CD4-positive, alpha-beta T cell treated with Interleukin-17A for 4 hours (primary cell): ENCODE measurements around the gene RENBP.

Source experiments
- DNase-seq: peaks from one replicate; pipeline ENCODE4 v3.0.0-alpha.2; 2020; ENCODE audit warnings: mixed read lengths

RENBP gene

DNA sequence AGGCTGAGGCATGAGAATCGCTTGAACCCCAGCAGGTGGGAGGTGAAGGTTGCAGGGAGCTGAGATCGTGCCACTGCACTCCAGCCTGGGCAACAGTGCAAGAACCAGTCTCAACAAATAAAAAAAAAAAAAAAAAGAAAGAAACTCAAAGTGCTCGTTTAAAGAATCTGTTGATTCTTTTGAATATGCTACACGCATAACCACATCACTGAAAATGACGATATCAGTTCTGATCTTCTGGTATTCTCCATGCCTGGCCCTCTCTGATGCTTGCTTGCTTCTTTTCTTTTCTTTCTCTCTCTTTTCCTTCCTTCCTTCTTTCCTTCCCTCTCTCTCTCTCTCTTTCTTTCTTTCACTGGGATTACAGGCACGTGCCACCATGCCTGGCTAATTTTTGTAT, 32.6 kb downstream of the RENBP start:
- no peak for DNase-seq

DNA sequence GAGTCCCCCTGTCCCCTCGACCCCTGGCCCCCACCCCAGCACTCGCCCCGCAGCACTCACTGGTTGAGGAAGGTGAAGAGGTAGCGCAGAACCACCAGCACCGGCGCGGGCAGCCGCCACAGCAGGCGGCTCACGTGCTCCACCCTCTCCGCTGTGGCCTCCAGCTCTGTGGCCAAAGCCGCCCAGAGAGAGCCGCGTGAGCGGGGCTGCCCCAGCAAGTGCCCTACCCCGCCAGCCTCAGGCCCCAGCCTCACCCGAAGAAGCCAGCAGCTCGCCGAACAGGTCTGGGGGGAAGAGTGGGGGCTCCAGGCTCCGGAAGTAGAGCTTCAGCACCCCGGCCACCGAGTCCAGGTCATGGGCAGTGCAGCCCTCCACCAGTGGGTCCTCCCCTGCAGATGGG, 34.0 kb downstream of the RENBP start:
- no peak for DNase-seq

DNA sequence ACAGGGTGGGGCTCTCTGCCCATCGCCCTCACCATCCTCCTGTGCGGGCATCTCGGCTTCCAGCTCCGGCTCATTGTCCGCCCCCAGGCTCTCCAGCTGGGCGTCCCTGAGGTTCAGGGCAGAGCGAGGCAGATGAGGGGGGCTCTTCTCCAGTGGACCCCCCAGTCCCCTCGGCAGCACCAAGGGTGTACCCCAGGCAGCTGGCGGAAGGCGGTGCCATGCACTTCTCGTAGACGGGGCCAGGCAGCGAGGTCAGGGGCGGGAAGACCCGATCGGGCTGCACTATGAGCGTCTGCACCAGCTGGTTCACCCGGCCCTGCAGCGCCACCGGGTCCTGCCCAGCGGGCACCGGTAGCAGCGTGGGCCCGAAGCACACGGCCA, 34.5 kb downstream of the RENBP start:
- DNase-seq = no peak

DNA sequence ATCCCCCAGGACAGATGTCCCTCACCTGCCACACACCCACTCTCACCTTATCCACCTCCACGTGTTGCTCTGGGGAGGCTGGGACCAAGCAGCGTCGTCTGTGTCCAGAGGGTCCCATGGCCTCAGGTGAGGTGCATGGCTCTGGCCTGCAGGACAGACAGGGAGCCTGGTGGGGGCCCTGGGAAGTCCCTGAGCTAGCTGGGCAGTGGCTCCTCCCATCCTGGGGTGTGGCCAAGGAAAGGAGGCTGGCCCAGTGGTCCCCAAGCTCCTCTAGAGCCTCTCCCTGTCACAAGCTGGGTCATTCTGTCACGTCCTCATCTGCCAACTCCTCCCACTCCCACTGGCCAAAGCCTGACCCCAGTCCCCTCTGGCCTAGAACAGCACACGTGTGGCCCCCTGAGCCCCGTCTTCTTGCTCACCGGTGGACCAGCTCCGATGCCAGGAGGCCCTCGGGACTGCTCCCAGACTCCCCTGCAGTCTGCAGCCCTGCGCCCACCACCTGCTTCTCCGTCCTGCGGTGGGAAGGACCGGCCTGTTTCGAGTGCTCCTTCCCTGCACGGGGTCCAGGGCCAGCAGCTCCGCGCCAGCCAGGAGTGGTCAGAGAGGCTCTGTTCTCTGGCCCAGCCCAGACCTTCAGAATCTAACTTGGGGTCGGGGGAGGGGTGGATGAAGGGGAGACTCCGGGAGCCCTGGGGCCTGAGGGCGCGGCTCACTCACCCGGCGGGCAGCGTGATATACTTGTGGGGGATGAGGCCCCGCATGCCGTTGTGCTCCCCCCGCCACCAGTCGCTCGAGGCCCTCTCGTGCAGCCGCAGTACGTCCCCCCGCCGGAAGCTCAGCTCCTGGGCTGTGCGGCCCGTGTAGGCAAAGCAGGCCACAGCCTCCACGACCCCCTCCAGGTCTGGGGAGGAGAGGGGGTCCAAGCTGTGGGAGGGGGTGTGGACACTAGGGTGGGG, 35.1 kb downstream of the RENBP start:
- no peak for DNase-seq

DNA sequence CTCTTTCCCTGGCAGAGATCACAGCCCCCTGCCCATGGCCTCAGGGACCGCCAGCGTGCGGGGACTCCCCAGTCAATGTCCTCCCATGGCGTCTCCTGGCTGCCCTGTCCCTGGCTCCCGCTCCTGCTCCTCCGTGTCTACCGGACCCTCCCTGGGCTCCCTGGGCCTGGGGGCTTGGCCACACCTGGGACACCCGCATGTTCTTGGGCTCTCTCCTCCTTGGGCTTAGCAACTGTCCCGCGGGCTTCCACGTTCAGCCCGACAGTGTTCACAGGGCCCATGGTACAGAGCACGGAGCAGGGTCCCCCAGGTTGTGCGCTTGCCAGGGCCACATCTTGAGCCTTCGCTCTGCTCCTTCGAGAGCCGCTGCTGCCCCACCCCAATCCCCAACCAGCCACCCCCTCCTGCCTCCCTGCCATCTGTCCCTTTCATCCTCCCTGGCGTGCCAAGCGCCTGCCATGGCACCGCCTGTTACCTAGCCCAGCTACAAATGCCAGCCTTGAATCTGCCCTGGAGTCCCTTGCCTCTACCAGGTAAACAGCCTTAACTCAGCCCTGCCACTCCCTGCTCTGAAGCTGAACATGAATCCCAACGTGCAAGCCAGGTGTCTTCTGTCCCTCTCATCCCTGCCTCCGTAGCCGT, 36.1 kb downstream of the RENBP start:
- DNase-seq = no peak

DNA sequence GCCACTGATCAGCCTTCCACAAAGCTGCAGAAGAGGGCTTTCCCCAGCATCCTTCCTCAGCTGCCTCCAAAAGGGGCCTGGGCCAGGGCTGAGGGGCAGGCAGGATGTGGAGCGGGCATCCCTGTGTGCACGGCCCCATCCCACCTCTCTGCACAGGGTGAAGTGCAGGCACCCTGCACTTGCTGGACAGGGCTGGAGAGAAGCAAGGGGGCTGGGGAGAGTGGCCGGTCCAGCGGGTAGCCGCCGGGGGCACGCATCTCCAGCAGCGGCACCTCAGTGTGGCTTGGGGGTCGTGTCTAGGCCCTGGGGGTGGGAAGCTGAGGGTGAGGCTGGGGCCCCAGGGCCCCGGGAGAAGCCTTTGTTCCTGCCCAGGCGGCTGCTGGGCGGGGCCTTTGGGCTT, 37.0 kb downstream of the RENBP start:
- DNase-seq = no peak

DNA sequence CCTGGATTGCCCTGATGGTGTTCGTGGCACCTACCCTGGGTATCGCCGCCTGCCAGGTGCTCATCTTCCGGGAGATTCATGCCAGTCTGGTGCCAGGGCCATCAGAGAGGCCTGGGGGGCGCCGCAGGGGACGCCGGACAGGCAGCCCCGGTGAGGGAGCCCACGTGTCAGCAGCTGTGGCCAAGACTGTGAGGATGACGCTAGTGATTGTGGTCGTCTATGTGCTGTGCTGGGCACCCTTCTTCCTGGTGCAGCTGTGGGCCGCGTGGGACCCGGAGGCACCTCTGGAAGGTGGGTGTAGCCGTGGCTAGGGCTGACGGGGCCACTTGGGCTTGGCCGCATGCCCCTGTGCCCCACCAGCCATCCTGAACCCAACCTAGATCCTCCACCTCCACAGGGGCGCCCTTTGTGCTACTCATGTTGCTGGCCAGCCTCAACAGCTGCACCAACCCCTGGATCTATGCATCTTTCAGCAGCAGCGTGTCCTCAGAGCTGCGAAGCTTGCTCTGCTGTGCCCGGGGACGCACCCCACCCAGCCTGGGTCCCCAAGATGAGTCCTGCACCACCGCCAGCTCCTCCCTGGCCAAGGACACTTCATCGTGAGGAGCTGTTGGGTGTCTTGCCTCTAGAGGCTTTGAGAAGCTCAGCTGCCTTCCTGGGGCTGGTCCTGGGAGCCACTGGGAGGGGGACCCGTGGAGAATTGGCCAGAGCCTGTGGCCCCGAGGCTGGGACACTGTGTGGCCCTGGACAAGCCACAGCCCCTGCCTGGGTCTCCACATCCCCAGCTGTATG, 38.1 kb downstream of the RENBP start:
- DNase-seq = no peak

DNA sequence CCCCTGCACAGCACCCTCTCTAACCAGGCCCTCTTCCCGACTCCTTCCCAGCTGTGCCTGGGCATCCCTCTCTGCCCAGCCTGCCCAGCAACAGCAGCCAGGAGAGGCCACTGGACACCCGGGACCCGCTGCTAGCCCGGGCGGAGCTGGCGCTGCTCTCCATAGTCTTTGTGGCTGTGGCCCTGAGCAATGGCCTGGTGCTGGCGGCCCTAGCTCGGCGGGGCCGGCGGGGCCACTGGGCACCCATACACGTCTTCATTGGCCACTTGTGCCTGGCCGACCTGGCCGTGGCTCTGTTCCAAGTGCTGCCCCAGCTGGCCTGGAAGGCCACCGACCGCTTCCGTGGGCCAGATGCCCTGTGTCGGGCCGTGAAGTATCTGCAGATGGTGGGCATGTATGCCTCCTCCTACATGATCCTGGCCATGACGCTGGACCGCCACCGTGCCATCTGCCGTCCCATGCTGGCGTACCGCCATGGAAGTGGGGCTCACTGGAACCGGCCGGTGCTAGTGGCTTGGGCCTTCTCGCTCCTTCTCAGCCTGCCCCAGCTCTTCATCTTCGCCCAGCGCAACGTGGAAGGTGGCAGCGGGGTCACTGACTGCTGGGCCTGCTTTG, 38.9 kb downstream of the RENBP start:
- no peak for DNase-seq

DNA sequence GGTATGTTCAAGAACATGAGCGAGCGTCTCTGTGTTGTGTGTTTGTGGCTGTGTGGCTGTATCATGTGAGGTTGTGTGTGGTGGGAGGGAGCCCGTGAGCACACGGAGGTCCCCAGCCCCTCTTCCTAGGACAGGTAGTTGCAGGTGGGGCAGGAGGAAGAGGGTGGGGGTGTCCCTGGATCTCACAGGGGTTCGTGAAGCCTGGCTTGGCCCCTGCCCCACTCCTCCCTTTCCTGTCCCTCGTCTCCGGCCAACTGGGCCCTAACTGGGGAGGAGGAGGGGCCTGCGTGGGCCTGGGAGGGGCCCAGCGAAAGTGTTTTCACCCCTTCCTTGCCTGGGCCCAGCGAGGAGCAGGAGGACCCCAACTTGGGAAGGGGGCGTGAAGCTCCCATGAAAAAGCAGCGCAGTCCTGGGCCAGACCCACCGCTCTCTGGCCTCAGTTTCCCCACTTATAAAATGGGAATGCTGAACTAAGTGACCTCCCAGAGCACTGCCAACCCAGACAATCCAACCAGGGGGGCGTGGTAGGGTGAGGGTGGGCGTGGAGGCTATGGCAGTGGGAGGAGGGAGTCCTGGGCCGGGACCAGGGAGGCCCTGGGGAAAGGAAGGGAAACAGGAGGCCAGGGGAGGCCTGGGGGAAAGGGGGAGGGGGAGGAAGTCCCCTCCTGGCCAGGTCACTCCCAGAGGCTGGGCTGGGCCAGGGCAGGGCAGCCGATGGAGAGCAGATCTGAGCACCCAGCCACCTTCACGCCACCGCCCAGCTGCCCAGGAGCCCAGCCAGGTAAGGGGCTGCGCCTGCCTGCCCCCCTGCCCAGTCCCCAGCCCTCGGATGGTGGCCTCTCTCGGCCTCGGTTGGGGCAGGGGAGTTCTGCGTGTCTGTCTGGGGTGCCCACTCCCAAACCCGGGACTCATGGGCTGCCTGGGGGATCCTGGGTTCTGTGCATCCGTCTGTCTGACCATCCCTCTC, 40.2 kb downstream of the RENBP start, which contains the start of gene AVPR2:
Gene AVPR2, plus strand, starts transcription at position 683 of the 967 bp plus-strand sequence. CDS start 473 bp downstream, outside the sequence.
- DNase-seq = no peak

DNA sequence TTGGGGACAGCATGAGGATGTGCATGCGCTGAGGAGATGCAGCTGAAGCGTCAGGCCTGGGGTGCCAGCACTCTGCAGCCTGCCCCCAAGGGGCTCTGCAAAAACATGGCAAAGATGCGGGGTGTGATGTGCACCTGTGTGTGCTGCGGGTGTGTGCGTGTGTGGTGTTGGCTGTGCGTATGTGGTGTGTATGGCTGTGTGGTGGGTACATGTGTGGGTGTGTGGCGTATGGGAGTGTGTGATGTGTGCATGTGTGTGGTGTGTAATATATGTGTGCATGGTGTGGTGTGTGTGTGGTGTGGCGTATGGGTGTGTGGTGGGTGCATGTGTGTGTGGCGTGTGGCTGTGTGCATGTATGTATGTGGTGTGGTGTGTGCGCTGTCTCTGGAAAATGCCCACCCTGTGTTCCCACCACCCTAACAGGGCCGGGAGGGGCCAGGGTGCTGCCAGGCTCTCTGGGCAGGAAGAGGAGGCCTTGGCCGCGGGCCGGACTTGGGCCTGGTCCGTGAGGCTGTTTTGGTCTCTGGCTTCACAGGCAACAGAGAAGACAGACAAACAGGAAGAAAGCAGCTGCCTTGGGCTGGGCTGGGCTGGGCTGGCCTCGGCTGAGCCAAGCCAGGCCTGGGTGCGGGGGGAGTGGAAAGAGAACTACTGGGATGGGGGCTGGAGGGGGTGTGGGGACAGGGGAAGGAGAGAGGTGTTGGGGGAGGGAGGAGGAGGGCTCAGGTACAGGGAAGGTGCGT, 41.0 kb downstream of the RENBP start:
- DNase-seq = no peak

DNA sequence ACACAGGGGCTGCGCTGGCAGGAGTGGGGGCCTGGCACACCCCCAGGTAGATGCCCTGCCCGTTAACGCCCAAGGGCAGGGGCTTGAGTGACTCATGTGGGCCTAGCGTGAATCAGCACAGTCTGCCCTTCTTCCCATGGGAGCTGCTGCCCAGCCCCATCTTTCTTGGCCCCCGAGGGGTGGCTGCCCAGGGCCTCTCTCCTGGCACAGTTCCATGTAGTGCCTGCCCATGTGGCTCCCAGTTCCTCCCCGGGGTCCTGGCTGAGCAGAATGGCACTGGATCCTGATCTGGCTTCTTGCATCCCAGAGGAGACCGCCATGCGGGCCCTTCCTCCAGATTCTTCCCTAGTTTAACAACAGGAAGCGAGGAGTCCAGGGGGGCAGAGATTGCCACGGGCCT, 42.1 kb downstream of the RENBP start:
- no peak for DNase-seq

DNA sequence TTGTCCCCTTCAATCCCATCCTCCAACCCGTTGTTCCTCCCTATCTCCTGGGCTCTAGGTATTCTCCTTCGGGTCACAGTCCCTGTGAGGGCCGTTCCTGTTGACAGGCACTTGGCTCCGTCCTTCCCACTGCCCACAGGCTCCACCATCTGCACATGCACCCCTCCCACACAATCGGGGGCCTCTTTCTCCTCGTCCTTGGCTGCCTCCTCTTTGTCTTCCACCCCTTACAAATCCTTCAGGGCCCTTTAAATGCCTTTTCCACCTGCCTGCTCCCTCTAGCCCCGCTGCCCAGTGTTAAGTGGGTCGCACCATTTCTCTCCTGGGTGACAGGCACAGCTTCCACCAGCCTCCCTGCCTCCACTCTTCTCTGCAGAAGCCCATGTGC, 42.7 kb downstream of the RENBP start:
- DNase-seq = no peak

DNA sequence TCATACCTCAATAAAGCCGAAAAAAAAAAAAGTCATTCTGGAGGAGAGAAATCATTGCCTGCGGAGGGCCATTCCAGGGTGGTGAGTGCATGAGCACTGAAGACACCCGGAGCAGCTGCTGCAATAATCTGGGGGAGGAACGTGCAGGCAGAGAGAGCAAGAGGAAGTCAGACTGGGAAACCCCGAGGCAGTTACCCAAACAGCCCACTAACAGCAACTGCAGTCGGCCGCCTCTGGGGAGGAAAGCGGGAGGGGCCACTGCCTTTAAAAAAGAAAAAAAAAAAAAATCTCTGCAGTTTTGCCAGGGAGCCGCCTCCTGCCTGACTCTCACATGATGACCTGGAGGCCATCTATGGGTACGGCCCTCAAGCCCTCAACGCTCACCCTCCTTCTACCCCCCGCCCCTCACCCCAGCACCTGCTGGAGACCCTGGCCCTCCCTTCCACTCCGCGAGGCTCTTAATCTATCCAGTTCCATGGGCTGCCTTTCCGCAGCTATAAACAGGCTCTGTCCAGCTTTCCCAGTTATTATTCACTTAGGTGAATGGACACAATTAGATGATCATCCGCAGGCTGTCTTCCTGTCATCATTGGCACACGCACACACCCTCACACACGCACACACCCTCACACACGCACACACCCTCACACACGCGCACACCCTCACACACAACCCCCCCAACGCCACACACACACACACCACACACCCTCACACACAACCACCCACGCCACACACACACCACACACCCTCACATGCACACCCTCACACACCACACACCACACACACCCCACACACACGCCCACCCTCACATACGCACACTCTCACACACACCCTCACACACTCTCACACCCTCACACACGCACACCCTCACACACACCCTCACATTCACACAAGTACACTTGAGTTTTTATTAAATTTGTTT, 43.4 kb downstream of the RENBP start:
- peak; percentile 70 for DNase-seq

DNA sequence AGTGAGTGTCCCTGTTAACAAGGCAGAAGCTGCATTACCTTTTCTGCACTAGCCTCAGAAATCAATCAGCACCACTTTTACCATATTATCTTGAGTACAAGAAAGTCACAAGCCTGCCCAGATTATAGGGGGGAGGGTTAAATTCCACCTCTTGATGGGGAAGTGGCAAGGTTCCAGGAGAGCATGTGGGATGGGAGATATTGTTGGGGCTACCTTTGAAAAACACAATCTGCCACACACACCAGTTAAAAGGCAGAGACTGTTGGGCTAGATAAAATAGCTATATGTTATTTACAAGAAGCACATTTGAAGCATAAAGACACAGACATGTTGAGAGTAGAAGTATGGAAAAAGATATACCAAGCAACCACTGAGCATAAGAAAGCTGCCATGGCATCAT, 46.5 kb downstream of the RENBP start:
- no peak for DNase-seq

DNA sequence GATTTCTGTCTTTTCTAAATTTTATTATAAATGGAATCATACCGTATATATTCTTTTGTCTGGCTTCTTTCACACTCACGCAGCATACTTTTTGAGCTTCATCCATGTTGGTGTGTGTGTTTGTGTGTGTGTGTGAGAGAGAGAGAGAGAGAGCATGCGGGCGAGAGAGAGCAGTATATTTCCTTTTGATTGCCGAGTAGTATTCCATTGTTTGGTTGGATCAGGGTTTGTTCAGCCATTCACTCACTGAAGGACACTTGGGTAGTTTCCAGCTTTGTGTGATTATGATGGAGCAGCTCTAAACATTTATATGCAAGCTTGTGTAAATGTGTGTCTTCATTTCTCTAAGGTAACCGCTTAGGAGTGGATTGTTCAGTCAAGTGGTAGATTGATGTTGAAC, 55.3 kb downstream of the RENBP start:
- no peak for DNase-seq

DNA sequence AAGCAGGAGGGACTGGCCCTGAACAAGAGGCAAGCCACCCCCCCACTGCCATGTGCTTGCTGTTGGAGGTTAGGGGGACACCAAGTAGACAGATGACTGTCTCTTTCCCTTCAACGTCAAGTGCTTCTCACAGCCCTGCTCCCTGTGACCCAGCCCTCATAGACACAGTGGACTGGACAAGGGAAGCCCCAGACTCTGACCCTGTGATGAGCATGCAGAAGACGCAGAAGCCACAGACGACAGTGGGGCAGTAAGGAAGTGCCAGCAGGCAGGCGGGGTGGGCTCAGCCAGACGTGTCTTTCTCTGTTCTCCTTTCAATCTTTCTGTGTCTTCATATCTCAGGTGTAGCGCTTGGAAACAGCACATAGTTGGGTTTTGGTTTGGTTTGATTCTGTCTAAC, 56.1 kb downstream of the RENBP start:
- no peak for DNase-seq

DNA sequence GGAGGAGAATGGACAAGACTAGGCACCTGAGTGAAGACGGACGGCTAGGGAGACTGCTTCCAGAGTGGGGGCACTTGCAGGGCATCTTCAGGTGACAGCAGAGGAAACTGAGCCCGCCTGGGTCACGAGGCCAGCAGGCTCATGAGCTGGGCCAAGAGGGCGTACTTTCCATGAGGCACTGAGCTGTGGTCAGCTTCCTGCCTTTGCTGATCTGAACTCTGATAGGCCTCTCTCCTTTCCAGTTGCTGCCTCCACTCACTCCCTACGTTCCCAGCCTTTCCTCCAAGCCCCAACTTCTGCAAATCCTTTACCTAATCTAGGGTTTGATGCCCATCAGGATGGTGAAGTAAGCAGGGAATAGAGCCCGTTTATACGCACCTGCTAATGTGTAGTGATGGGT, 57.1 kb downstream of the RENBP start:
- DNase-seq = no peak

DNA sequence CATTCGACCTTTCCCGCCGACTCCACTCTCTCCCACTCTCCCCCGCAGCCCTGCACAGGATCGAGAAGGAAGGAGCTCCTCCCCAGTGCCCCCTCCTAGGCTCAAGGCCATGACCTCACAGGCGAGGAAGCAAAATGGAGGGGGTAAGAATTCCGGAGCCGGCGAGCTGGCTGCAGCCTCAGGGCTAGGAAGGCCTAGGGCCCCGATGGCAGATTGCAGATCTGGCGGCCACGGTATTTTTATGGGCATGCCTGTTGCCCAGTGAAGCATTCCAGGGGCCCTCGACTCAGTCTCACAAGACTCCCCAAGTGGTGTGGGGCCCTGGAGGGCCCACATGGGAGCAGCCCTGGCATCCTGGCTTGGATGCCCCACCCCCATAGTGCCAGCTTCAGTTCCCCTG, 57.5 kb downstream of the RENBP start:
- no peak for DNase-seq

DNA sequence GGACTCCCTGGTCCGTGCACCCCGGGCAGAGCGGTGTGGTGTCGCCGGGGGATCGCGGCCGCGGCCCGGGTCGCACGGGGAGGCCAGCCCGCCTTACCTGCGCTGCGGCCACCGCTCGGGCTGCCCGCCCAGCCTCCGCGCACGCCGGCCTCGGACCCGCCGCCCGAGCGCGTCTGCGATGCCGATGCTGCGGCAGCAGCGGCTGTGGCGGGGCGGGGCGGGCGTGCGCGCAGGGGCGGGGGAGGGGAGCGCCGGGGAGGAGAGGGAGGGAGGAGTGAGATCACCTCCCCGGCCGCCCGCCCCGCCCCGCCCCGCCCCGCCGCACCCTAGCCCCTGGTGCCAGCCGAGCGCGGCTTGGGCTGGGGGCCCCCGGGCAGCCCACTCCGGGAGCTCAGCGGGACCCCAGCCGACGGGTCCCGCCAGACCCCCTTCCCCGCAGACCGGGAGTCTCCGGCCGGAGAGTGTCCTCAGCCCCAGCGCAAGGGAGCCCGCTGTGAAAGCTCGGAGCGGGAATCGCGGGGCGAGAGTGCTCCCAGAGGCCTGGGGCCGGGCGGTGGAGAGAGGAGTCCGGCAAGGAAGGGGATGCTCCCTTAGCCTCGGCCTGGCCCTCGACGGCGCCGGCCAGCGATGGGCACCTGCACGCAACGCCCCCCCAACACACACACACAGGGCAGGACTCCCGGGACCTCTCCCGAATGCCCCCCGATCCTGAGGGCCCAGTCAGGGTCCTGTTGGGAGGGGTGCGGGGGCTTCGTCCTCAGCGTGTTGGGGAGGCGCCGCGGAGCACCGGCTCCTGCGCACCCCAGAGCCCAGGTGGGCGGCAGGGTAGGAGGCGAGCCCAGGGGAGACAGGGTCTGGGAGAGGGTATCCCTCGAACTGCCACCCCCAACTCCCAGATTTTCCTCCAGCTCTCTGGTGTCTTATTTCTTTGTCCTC, 58.2 kb downstream of the RENBP start, which contains the start of gene L1CAM:
Gene L1CAM, minus strand, starts transcription at position 206 of the 936 bp plus-strand sequence. CDS start 10,337 bp downstream, outside the sequence.
- peak; percentile 71 for DNase-seq
